HG03460 (cell line): Measurements from ENCODE around the gene SEC22A.

Experiments used
- ATAC-seq: cut with Tn5 transposase; IDR thresholded peaks from one replicate; pipeline ENCODE4 v1.9.1; 2021; ENCODE audit not compliant: unreplicated experiment

Gene SEC22A

GRCh38 chr3:123262226-123262625 is 60.5 kb downstream of the SEC22A start:
- no peak for ATAC-seq

DNA sequence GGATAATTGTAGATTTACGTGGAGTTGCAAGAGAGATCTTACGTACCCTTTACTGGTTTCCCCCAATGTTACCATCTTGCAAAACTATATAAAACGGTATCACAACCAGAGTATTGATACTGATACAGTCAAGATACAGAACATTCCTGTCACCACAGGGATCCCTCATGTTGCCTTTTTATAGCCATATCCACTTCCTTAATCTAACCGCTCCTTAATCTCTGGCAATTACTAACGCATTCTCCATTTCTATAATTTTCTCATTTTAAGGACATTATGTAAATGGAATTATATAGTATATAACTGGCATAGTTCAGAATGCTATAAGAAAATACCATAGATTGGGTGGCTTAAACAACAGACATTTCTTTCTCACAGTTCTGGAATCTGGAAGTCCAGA is 61.1 kb downstream of the SEC22A start:
- no peak for ATAC-seq

- no peak for ATAC-seq
Measured at GRCh38 chr3:123263941-123264340, 62.2 kb downstream of the SEC22A start.

DNA sequence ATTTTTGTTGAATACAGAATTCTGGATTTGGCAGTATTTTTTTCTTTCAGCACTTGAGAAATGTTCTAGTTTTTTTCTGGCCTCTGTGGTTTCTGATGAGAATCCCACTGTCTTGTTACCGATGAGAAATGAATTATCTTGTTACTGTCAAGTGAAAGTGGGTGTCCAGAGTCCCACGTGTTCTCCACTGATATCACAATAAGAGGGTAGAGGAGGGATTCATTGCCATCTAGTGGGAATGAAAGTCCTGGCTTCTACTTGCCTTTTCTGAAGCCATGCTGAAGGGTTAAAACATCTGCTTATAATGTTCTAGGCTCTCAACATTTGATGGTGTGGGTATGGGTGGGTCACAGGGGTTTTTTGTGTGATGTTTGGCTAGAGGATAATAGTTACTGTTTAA is 66.1 kb downstream of the SEC22A start:
- ATAC-seq = no peak

DNA sequence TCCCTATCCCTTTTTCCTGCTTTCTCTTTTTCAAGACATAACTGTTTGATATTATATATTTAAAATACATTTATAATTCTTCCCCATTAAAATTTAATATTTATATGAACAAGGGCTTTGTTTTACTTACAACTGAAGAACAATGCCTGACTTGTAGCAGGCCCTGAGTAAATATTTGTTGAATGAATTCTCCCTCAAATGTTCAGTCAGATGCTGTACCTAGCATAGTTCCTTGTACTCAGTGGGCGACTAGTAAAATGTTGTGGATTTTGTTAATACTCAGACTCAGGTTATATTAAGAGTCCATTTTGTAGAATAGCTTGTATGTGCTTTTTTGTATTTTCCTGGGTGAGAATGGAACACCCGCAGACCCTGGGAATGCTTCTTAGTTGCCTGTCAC is 69.1 kb downstream of the SEC22A start:
- no peak for ATAC-seq

DNA sequence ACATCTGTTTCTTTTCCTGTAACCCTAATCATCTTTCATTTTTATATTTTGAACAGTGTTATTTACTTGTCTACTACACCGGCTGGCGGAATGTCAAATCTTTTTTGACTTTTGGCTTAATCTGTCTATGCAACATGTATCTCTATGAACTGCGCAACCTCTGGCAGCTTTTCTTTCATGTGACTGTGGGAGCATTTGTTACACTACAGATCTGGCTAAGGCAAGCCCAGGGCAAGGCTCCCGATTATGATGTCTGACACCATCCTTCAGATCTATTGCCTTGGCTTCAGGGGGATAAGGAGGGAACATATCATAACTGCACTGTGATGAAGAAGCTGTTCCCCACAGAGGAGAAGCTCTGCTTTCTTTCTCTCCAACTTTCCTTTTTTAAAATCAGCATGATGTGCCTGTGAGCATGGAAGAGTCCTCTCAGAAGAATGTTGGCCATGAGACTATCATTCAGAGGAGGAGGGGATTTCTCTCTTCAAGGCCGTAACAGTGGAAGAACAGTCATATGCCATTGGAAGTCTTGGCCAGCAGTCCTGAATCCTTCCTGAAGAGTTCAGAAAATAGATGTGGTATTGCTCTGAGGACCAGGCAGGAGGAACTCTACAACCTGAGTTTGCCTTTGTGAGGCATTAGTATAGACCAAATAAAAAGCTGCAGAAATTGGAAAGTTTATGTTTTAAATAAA is 69.9 kb downstream of the SEC22A start:
- no peak for ATAC-seq

DNA sequence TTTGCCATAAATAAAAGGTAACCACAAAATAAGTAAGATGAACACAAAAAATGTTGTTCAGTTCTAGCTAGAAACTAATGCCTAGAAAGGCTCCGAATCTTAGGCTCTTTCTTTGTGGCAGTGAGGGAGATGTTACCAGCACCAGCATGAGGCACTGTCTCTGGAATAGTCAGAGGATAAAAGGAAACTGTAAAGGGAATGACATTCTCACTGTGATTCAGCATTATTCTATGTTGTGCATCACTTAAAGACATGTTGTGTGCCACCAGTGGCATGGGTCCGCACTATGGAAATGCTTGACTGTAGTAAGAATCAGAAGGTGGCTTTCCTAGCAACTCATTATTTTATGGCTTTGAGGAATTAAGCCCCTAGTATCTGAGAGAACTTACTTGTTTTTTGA is 70.8 kb downstream of the SEC22A start:
- ATAC-seq = no peak

- ATAC-seq = no peak
Measured at GRCh38 chr3:123275691-123276090, 73.9 kb downstream of the SEC22A start.

- ATAC-seq = no peak
Measured at GRCh38 chr3:123276346-123277006, 74.7 kb downstream of the SEC22A start.

DNA sequence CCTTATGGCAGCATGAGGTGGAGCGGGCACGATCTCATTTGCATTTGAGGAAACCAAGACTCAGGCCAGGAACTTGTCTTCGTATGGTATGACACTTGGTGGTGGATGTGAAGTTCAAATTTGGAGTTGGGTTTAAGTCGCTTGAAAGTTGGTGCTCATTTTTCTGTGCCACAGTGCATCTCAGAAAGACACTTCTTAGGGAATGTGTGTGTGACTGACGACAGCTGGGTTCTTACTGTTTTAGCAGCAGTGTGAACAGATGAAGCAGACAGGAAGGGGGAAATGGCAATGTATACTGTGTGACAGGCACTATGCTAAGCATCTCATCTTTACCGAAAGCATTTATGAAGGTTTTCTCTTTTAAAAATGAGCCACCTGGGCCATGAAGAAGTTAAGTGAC is 75.4 kb downstream of the SEC22A start:
- no peak for ATAC-seq

DNA sequence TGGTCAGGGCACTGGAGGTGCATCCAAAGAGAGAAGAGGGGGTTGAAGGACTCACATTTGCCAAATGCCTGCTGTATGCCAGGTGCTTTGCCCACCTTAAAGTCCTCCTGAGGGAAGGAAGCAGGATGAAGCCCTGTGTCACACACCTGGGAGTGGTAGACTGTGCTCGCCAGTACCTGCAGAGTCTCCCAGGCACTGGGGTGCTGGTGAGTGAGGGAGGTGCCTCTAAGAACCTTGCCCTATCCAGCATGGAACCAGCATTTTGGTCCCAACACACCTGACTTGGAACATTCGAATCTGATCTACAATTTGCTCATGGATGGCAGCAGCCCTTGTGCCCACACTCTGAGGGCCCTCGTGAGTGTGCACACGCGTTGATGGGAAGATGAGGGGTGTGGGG is 76.7 kb downstream of the SEC22A start:
- ATAC-seq = no peak

- no peak for ATAC-seq
Measured at GRCh38 chr3:123279121-123279520, 77.4 kb downstream of the SEC22A start.

DNA sequence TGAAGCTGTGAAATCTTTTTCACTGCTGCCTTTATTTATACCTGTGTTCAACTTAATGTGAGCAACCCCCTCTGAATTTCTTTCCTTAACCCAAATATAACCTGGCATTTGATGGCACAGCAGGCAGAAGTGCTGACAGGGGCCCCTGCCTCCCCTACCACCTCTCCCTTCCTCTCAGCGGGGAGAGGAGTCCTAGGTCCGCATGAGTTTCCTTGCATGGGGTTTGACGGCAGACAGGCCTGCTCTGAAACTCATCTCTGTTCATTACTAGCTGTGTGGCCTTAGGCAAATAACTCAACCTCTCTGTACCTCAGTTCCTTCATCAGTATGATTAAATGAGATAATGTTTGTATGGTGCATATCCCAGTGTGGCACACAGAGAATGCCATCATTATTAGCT is 79.7 kb downstream of the SEC22A start:
- no peak for ATAC-seq

DNA sequence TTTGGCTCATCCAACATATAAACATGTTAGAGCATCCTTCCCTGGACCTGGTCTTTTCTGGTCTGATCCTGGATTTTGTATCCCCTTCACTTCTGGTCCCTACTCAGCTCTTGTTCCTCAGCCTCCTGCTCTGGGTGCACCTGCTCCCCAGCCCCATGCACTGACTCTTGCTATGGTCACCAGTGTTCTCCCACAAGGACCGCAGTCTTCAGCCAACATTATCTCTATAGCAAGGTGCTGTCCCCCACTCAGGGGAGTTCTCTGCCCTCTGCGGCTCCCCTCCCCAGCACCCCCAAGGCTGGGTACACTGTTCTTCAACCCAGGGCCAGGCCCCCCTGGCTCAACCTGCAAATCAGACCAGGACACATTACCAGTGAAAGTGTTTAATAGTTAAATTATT is 80.2 kb downstream of the SEC22A start:
- no peak for ATAC-seq

GRCh38 chr3:123282461-123282860 is 80.7 kb downstream of the SEC22A start:
- no peak for ATAC-seq

DNA sequence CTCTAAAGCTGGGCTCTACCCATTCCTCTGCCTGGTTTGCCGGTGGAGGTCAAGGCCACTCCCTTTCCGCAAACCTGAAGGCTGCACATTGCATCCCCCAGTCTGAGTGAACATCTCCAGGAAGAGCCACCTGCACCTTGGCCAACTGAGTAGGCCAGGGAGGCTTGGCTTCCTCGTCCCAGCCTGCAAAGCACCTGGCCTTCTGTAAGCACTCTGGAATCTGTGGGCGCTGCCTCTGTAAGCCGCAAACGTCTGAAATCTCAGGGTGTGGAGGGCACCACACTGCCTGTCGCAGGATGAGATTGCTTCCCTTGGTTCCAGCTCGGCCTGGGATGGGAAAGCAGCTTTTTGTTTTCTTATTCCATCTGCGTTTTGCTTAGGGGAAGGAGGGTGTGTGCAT is 81.3 kb downstream of the SEC22A start:
- ATAC-seq = no peak

DNA sequence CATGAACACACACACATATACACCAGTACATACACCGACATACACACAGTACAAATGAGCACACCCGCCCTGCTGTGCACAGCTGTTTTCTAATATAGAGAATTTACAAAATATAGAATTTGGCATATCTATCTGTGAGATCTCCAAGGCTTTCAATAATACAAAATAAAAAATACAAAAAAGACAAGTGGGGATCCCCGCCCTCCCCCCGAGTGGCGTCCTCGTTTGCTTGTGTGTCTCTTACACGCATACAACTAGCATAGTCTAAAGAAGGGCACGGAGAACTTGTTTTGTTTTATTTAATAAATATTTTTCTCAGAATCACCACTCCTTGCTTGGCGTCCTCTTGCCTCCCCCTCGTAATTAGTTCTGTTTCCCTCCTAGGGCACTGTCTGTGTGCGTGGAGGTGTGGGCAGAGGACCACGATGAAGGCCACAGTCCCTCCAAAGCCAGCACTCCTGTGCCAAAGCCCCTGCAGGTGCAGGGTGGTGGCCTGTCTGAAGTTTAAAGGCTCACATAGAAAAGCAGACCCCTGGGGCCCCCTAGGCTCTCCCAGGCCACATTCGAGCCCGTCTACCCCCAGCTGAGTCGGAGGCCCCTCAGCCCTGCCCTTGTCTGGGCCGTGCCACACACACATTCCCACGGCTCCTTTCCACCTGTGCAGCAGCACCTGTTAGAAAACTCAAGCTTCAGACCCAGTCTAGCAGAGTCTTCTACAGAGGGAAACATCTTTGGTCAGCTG is 82.1 kb downstream of the SEC22A start:
- no peak for ATAC-seq

DNA sequence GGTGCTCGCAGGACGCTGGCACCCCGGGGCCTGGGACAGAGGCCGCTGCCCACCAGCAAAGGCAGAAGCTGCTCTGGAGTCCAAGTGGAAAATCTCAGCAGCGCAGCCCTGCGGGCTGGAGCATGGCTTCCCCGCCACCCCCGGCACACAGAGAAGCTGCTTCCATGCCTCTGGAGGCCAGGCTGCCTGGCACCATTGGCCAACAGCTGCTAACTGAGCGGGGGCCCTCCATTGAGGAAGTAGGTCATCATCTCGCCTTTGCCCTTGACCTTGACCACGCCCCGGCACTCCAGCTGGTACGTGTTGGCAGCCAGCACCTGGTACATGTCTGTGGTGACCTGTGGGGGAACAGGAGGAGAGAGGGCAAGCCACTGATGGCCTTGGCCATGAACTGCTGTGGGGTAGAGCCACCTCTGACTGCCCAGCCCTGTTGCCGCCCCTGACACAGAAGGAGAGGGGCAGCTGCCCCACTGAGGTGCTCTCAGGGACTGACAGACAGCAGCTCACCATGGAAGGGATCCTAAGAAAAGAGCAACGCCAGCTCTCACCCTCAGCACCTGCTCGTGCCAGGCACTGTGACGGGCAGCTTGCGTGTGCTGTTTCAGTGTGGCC is 82.8 kb downstream of the SEC22A start:
- no peak for ATAC-seq

DNA sequence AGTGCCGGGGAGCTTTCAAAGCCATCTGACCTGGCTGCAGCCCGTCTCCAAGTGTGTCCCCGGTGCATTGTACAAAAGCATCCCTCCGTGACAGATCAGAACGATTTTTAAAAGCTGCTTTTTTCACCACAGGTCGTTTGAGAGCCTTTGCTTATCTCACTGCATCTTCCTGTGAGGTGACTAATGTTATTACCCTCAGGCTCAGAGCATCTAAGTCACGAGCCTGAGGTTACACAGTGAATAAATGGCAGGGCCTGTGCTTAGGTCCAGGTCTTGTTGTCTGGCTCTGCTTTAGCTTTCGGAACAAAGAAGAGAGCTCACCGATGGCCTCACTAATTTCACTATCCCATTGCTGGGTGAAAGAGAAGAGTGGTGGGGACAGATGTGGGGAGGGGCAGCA is 83.3 kb downstream of the SEC22A start:
- ATAC-seq = no peak

- no peak for ATAC-seq
Measured at GRCh38 chr3:123285479-123285878, 83.7 kb downstream of the SEC22A start.

GRCh38 chr3:123285931-123286307 is 84.2 kb downstream of the SEC22A start:
- no peak for ATAC-seq
